ENCODE data around the gene PPP1R37. TPM values are rescaled to one million over a fixed set of nuclear protein-coding genes. Genes with fewer than 3 reads are reported as not detected.
A peak's percentile ranks its signal among the peaks of the same experiment; 100 is the strongest.

The PPP1R37 gene
- total and polyA plus RNA-seq, 2 experiments from 2014 or later = 11.8 to 51.8 TPM

- DNase-seq (ENCODE audit: low read depth in 1 of 2, low spot score in 1 of 2) = no peak
- Histone ChIP-seq H3K4me3 (no peak overlapping the region), H3K27ac (peak overlapping the region; percentile 19), H3K27me3 (no peaks in the 10 kb centered on the region), H3K4me1 (ENCODE audit: low read depth) (peaks cover 8% of the 10 kb centered on the region), H3K9me3 (ENCODE audit: low read depth) (no peaks in the 10 kb centered on the region), H3K36me3 (peaks cover 7% of the 10 kb centered on the region)
- no peak for TF ChIP-seq CTCF (IDR thresholded peaks at IDR 0.05; ENCODE audit: low read depth, low read length)
These were observed 45.3 kb downstream of the PPP1R37 start for GRCh38 chr19:45138303-45138751.

GRCh38 chr19:45139286-45140143 is 46.5 kb downstream of the PPP1R37 start:
- Histone ChIP-seq H3K36me3 (peaks cover 7% of the 10 kb centered on the region), H3K4me1 (ENCODE audit: low read depth) (peaks cover 8% of the 10 kb centered on the region), H3K4me3 (no peak overlapping the region), H3K27me3 (no peaks in the 10 kb centered on the region), H3K27ac (peak overlapping the region; percentile 39), H3K9me3 (ENCODE audit: low read depth) (no peaks in the 10 kb centered on the region)
- no peak for DNase-seq (ENCODE audit: low read depth in 1 of 2, low spot score in 1 of 2)
- no peak for TF ChIP-seq CTCF (IDR thresholded peaks at IDR 0.05; ENCODE audit: low read depth, low read length)

GRCh38 chr19:45140144-45140503 is 47.1 kb downstream of the PPP1R37 start:
- no peaks in the 10 kb centered on the region for H3K27me3 ChIP-seq
- no peaks in the 10 kb centered on the region for H3K9me3 ChIP-seq (ENCODE audit: low read depth)
- peaks cover 7% of the 10 kb centered on the region for H3K36me3 ChIP-seq
- no peak overlapping the region for H3K27ac ChIP-seq
- TF ChIP-seq CTCF (IDR thresholded peaks at IDR 0.05; ENCODE audit: low read depth, low read length) = no peak
- DNase-seq (ENCODE audit: low read depth in 1 of 2, low spot score in 1 of 2) = no peak
- H3K4me1 ChIP-seq (ENCODE audit: low read depth) = peaks cover 8% of the 10 kb centered on the region
- H3K4me3 ChIP-seq = no peak overlapping the region

GRCh38 chr19:45140533-45140932 is 47.6 kb downstream of the PPP1R37 start:
- Histone ChIP-seq H3K36me3 (peaks cover 7% of the 10 kb centered on the region), H3K9me3 (ENCODE audit: low read depth) (no peaks in the 10 kb centered on the region)

GRCh38 chr19:45141203-45141900 is 48.4 kb downstream of the PPP1R37 start:
- H3K9me3 ChIP-seq (ENCODE audit: low read depth) = no peaks in the 10 kb centered on the region
- H3K36me3 ChIP-seq = peaks cover 7% of the 10 kb centered on the region
- no peaks in the 10 kb centered on the region for H3K27me3 ChIP-seq
- H3K4me3 ChIP-seq = no peak overlapping the region
- no peak overlapping the region for H3K27ac ChIP-seq
- no peak for DNase-seq (ENCODE audit: low read depth in 1 of 2, low spot score in 1 of 2)
- H3K4me1 ChIP-seq (ENCODE audit: low read depth) = peaks cover 4% of the 10 kb centered on the region
- no peak for TF ChIP-seq CTCF (IDR thresholded peaks at IDR 0.05; ENCODE audit: low read depth, low read length)

More at GRCh38 chr19:45140533-45140932, 47.6 kb downstream of the PPP1R37 start:
- no peak for TF ChIP-seq CTCF (IDR thresholded peaks at IDR 0.05; ENCODE audit: low read depth, low read length)
- Histone ChIP-seq H3K4me1 (ENCODE audit: low read depth) (peaks cover 8% of the 10 kb centered on the region), H3K4me3 (no peak overlapping the region), H3K27me3 (no peaks in the 10 kb centered on the region), H3K27ac (no peak overlapping the region)
- no peak for DNase-seq (ENCODE audit: low read depth in 1 of 2, low spot score in 1 of 2)

Measured in cardiac muscle cell (in vitro differentiated cells and primary cell).